ENCODE data around the gene ZDHHC21.

The ZDHHC21 gene

GRCh38 chr9:14597171-14597799, 95.9 kb downstream of the ZDHHC21 start:
- no peak for DNase-seq

GRCh38 chr9:14593406-14593805, 99.8 kb downstream of the ZDHHC21 start:
- no peak for DNase-seq

- DNase-seq, result no peak
These were observed 101.8 kb downstream of the ZDHHC21 start for GRCh38 chr9:14591411-14591810.

- DNase-seq, result peak; percentile 28 to 36
These were observed 107.3 kb downstream of the ZDHHC21 start for GRCh38 chr9:14585730-14586473.

GRCh38 chr9:14584571-14584970, 108.7 kb downstream of the ZDHHC21 start:
- DNase-seq, result no peak

GRCh38 chr9:14578030-14578429, 115.2 kb downstream of the ZDHHC21 start:
- no peak for DNase-seq

GRCh38 chr9:14574173-14574572, 119.1 kb downstream of the ZDHHC21 start:
- DNase-seq, result no peak

GRCh38 chr9:14573319-14573718, 119.9 kb downstream of the ZDHHC21 start:
- DNase-seq, result no peak

GRCh38 chr9:14565352-14566016, 127.7 kb downstream of the ZDHHC21 start:
- no peak for DNase-seq

GRCh38 chr9:14563902-14564624, 129.2 kb downstream of the ZDHHC21 start:
- DNase-seq, result no peak

- DNase-seq, result no peak
These were observed 131.3 kb downstream of the ZDHHC21 start for GRCh38 chr9:14561929-14562405.
